C4-2B (cell line): Measurements from ENCODE around the gene DYNC2I2.

Experiments used
- H3K27ac ChIP-seq: fragments of 450-650 bp; 2 replicates; pipeline ENCODE4 v1.5.1; 2017
- ZFX ChIP-seq: fragments of 450-650 bp; IDR thresholded peaks from 2 replicates; pipeline ENCODE4 v1.6.1; 2017
- TF ChIP-seq, protein P1 (sequence below): fragments of 450-650 bp; conservative IDR thresholded peaks from 2 replicates; pipeline ENCODE4 v1.5.1; 2017; ENCODE audit warnings: mild to moderate bottlenecking

DYNC2I2 gene

DNA sequence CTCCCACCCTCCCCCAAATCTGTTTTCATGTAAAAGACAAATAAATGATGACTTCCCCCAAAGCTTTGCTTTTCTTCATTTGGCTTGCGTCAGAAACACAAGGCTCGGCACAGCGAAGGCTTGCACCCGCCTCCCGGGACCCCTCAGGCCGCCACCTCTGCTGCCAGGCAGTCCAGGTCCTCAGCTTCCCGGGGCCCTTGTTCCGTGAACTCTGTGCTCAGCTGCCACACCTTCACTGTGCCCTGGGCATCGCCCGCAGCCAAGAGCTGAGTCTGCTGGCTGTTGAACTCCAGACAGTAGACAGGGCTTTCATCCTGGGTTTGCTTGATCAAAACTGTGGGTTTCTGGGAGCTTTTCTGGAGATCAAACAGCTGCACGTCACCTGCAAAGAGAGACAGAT, 23.0 kb downstream of the DYNC2I2 start:
- H3K27ac ChIP-seq: no peak overlapping the region
- TF ChIP-seq, protein P1, sequence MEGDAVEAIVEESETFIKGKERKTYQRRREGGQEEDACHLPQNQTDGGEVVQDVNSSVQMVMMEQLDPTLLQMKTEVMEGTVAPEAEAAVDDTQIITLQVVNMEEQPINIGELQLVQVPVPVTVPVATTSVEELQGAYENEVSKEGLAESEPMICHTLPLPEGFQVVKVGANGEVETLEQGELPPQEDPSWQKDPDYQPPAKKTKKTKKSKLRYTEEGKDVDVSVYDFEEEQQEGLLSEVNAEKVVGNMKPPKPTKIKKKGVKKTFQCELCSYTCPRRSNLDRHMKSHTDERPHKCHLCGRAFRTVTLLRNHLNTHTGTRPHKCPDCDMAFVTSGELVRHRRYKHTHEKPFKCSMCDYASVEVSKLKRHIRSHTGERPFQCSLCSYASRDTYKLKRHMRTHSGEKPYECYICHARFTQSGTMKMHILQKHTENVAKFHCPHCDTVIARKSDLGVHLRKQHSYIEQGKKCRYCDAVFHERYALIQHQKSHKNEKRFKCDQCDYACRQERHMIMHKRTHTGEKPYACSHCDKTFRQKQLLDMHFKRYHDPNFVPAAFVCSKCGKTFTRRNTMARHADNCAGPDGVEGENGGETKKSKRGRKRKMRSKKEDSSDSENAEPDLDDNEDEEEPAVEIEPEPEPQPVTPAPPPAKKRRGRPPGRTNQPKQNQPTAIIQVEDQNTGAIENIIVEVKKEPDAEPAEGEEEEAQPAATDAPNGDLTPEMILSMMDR: no peak
- no peak for TF ChIP-seq ZFX

- TF ChIP-seq, protein P1: no peak
- TF ChIP-seq ZFX: no peak
- no peak overlapping the region for H3K27ac ChIP-seq
These were observed 23.6 kb downstream of the DYNC2I2 start for GRCh38 chr9:128633057-128633456.

DNA sequence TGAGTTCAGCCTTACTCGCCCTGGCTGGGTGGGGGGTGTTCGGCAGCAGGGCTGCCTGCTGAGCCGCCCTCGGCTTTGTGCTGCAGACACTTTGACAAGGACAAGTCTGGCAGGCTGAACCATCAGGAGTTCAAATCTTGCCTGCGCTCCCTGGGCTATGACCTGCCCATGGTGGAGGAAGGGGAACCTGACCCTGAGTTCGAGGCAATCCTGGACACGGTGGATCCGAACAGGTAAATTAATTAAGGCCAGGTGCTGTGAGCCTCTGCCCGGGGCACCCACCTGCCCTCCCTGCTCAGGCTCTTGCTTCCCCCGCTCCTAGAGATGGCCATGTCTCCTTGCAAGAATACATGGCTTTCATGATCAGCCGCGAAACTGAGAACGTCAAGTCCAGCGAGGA, 24.2 kb downstream of the DYNC2I2 start:
- TF ChIP-seq ZFX: no peak
- TF ChIP-seq, protein P1: no peak
- no peak overlapping the region for H3K27ac ChIP-seq

GRCh38 chr9:128632066-128632465, 24.6 kb downstream of the DYNC2I2 start:
- TF ChIP-seq, protein P1: no peak
- no peak for TF ChIP-seq ZFX
- H3K27ac ChIP-seq: no peak overlapping the region

GRCh38 chr9:128631636-128632035, 25.0 kb downstream of the DYNC2I2 start:
- TF ChIP-seq, protein P1: no peak
- TF ChIP-seq ZFX: no peak
- no peak overlapping the region for H3K27ac ChIP-seq

GRCh38 chr9:128629852-128630545, 26.6 kb downstream of the DYNC2I2 start:
- TF ChIP-seq ZFX: no peak
- TF ChIP-seq, protein P1: no peak
- no peak overlapping the region for H3K27ac ChIP-seq

- H3K27ac ChIP-seq: peak overlapping the region; percentile 32
- TF ChIP-seq, protein P1: no peak
- TF ChIP-seq ZFX: no peak
These were observed 27.5 kb downstream of the DYNC2I2 start for GRCh38 chr9:128629136-128629535.
